Upper lobe of left lung (tissue), 4 donors: ENCODE measurements around the gene TCP11.

Experiments
- POLR2AphosphoS5 ChIP-seq, 2 donors: sonication (generic); formaldehyde crosslinking; IDR thresholded peaks; one replicate each; pipeline ENCODE4 v1.5.1; 2017; ENCODE audit warnings: antibody characterized with exemption in 2 of 2
- TF ChIP-seq, protein P1 (sequence below), 6 experiments: fragments of 450-650 bp in 4 of 6; fragments of 200-600 bp in 2 of 6; sonication (generic) in 2 of 6; IDR thresholded peaks; one replicate each; pipeline ENCODE4 v1.5.1; 2016 to 2019; ENCODE audit warnings: antibody characterized with exemption in 6 of 6

GRCh38 chr6:35093783-35094182, 47.4 kb downstream of the TCP11 start:
- TF ChIP-seq POLR2AphosphoS5 (IDR thresholded peaks at IDR 0.05), result no peak
- TF ChIP-seq, protein P1, sequence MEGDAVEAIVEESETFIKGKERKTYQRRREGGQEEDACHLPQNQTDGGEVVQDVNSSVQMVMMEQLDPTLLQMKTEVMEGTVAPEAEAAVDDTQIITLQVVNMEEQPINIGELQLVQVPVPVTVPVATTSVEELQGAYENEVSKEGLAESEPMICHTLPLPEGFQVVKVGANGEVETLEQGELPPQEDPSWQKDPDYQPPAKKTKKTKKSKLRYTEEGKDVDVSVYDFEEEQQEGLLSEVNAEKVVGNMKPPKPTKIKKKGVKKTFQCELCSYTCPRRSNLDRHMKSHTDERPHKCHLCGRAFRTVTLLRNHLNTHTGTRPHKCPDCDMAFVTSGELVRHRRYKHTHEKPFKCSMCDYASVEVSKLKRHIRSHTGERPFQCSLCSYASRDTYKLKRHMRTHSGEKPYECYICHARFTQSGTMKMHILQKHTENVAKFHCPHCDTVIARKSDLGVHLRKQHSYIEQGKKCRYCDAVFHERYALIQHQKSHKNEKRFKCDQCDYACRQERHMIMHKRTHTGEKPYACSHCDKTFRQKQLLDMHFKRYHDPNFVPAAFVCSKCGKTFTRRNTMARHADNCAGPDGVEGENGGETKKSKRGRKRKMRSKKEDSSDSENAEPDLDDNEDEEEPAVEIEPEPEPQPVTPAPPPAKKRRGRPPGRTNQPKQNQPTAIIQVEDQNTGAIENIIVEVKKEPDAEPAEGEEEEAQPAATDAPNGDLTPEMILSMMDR (IDR thresholded peaks at IDR 0.05), result no peak
